Hippocampal formation (tissue), 2 donors: Measurements from ENCODE around the gene TFF2.

Source experiments
- DNase-seq, 2 donors: peaks; one replicate each; lab custom pipeline; 2025; lab: John Stamatoyannopoulos, UW

The TFF2 gene

GRCh38 chr21:42346866-42347600, 3.8 kb downstream of the TFF2 start:
- DNase-seq: no peak

- DNase-seq: no peak
These were observed 4.4 kb downstream of the TFF2 start for GRCh38 chr21:42346441-42346840.

GRCh38 chr21:42344631-42345030, 6.2 kb downstream of the TFF2 start:
- no peak for DNase-seq

- DNase-seq: no peak
These were observed 6.8 kb downstream of the TFF2 start for GRCh38 chr21:42343963-42344510.

- no peak for DNase-seq
These were observed 7.2 kb downstream of the TFF2 start for GRCh38 chr21:42343556-42343955.

- DNase-seq: no peak
These were observed 7.7 kb downstream of the TFF2 start for GRCh38 chr21:42343101-42343500.

- DNase-seq: no peak
These were observed 8.8 kb downstream of the TFF2 start for GRCh38 chr21:42341776-42342542.

- no peak for DNase-seq
These were observed 10.4 kb downstream of the TFF2 start for GRCh38 chr21:42340187-42341050.

- DNase-seq: no peak
These were observed 11.8 kb downstream of the TFF2 start for GRCh38 chr21:42338729-42339715.

GRCh38 chr21:42337830-42338728, 12.7 kb downstream of the TFF2 start:
- peak; percentile 37 to 58 for DNase-seq

GRCh38 chr21:42337276-42337675, 13.5 kb downstream of the TFF2 start:
- no peak for DNase-seq

GRCh38 chr21:42336054-42336453, 14.7 kb downstream of the TFF2 start:
- no peak for DNase-seq

GRCh38 chr21:42332557-42333317, 18.1 kb downstream of the TFF2 start:
- DNase-seq: no peak

GRCh38 chr21:42331660-42332059, 19.1 kb downstream of the TFF2 start:
- no peak for DNase-seq

GRCh38 chr21:42330380-42331371, 20.1 kb downstream of the TFF2 start:
- DNase-seq: no peak

- no peak for DNase-seq
These were observed 25.9 kb downstream of the TFF2 start for GRCh38 chr21:42324896-42325295.

- DNase-seq: no peak
These were observed 28.9 kb downstream of the TFF2 start for GRCh38 chr21:42321845-42322244.

GRCh38 chr21:42321231-42321630, 29.6 kb downstream of the TFF2 start:
- no peak for DNase-seq
